Liver (tissue), 9 donors: ENCODE data around the gene C16orf78. TPM values are rescaled to one million over a fixed set of nuclear protein-coding genes. Genes with fewer than 3 reads are reported as not detected.

Experiments used
- DNase-seq: peaks from one replicate; pipeline ENCODE4 v3.0.0-alpha.2; 2017; ENCODE audit warnings: low spot score
- H3K27ac ChIP-seq, 2 donors: one replicate each; pipeline ENCODE4 v1.7.0; 2013; ENCODE audit warnings: inconsistent platforms in 2 of 2, low read length in 2 of 2, control low read depth in 1 of 2, low read depth in 1 of 2, mild to moderate bottlenecking in 1 of 2
- H3K27me3 ChIP-seq, 4 donors: one replicate each; pipeline versions ENCODE4 v1.6.1 to v1.7.0; 2013; ENCODE audit warnings: low read length in 3 of 4, inconsistent platforms in 1 of 4, mild to moderate bottlenecking in 1 of 4, moderate library complexity in 1 of 4; ENCODE audit not compliant: control insufficient read depth in 4 of 4, insufficient read depth in 4 of 4
- H3K36me3 ChIP-seq, 4 donors: one replicate each; pipeline versions ENCODE4 v1.6.1 to v1.7.0; 2013; ENCODE audit warnings: low read length in 3 of 4, mild to moderate bottlenecking in 3 of 4, low read depth in 1 of 4, moderate library complexity in 1 of 4; ENCODE audit not compliant: control insufficient read depth in 4 of 4, insufficient read depth in 3 of 4
- H3K4me1 ChIP-seq, 4 donors: one replicate each; pipeline versions ENCODE4 v1.6.1 to v1.7.0; 2013; ENCODE audit warnings: low read length in 3 of 4, mild to moderate bottlenecking in 3 of 4, moderate library complexity in 1 of 4; ENCODE audit not compliant: control insufficient read depth in 4 of 4, insufficient read depth in 4 of 4
- H3K4me3 ChIP-seq, 3 donors: one replicate each; pipeline versions ENCODE4 v1.6.1 to v1.7.0; 2013; ENCODE audit warnings: low read length in 3 of 3, control low read depth in 1 of 3, low read depth in 1 of 3, mild to moderate bottlenecking in 1 of 3
- H3K9ac ChIP-seq, 2 donors: one replicate each; pipeline ENCODE4 v1.7.0; 2013; ENCODE audit warnings: low read length in 2 of 2, mild to moderate bottlenecking in 2 of 2, moderate library complexity in 2 of 2, control low read depth in 1 of 2, low read depth in 1 of 2
- H3K9me3 ChIP-seq, 4 donors: one replicate each; pipeline versions ENCODE4 v1.6.1 to v1.7.0; 2013; ENCODE audit warnings: low read length in 3 of 4; ENCODE audit not compliant: control insufficient read depth in 4 of 4
- ATF3 ChIP-seq: IDR thresholded peaks from 2 replicates; pipeline ENCODE4 v1.6.1; 2016; ENCODE audit warnings: antibody characterized with exemption
- CTCF ChIP-seq: fragments of 150-350 bp; IDR thresholded peaks from 2 replicates; pipeline ENCODE4 v1.5.1; 2017; ENCODE audit warnings: improper control_type of control experiment, low read depth, low read length; ENCODE audit not compliant: missing input control
- GABPA ChIP-seq, 2 donors: IDR thresholded peaks in 1 of 2; conservative IDR thresholded peaks in 1 of 2; 2 replicates each; pipeline ENCODE4 v1.6.1; 2016; ENCODE audit warnings: antibody characterized with exemption in 2 of 2, mild to moderate bottlenecking in 1 of 2, moderate library complexity in 1 of 2
- JUND ChIP-seq, 2 donors: IDR thresholded peaks; 2 replicates each; pipeline ENCODE4 v1.6.1; 2016; ENCODE audit warnings: antibody characterized with exemption in 2 of 2
- NR2F2 ChIP-seq: IDR thresholded peaks from 2 replicates; pipeline ENCODE4 v1.6.1; 2016; ENCODE audit warnings: antibody characterized with exemption
- RAD21 ChIP-seq, 2 donors: IDR thresholded peaks; 2 replicates each; pipeline ENCODE4 v1.6.1; 2016; ENCODE audit warnings: antibody characterized with exemption in 2 of 2, mild to moderate bottlenecking in 2 of 2
- RXRA ChIP-seq, 2 donors: IDR thresholded peaks; 2 replicates each; pipeline ENCODE4 v1.6.1; 2017 to 2018; ENCODE audit warnings: antibody characterized with exemption in 2 of 2, mild to moderate bottlenecking in 1 of 2
- TAF1 ChIP-seq: conservative IDR thresholded peaks from 2 replicates; pipeline ENCODE4 v1.6.1; 2016; ENCODE audit warnings: antibody characterized with exemption, mild to moderate bottlenecking
- YY1 ChIP-seq: IDR thresholded peaks from 2 replicates; pipeline ENCODE4 v1.6.1; 2016; ENCODE audit warnings: antibody characterized with exemption, mild to moderate bottlenecking
- ZBTB33 ChIP-seq: IDR thresholded peaks from 2 replicates; pipeline ENCODE4 v1.6.1; 2016; ENCODE audit warnings: antibody characterized with exemption
- WGBS: extraction: QIAGEN DNeasy Blood & Tissue Kit; methylation state at CpG from one replicate; pipeline ENCODE4 v1.1.7; 2013; 5-methylcytosine and 5-hydroxymethylcytosine counted together
- polyA plus RNA-seq, 2 donors: library from polyadenylated mRNA; stranded (reverse) in 1 of 2; unstranded in 1 of 2; fragments of 200-250 nt in 1 of 2; fragments of >200 nt in 1 of 2; fragmentation: Nextera tagmentation in 1 of 2; extraction: Ambion mirVana in 1 of 2; gene quantifications; one replicate each; pipeline versions ENCODE4 v1.2.1 to v1.2.3, GENCODE V29; 2013 to 2015
- total RNA-seq, 2 donors: library from RNA; depleted of rRNA; stranded (reverse); fragments of >200 nt; gene quantifications; one replicate each; pipeline ENCODE4 v1.2.3, GENCODE V29; 2014
- donor health status: healthy.
- donor health status: healthy.
- donor health status: healthy.
- donor health status: healthy.
- donor health status: healthy.

The C16orf78 gene
- total and polyA plus RNA-seq, 4 donors: not detected

GRCh38 chr16:49369651-49370611 lies 3.7 kb upstream of the C16orf78 start:
- Histone ChIP-seq H3K9me3 (no peaks in the 10 kb centered on the region), H3K4me3 (no peak overlapping the region), H3K4me1 (no peaks in the 10 kb centered on the region), H3K9ac (no peak overlapping the region), H3K27me3 (no peaks in the 10 kb centered on the region), H3K36me3 (no peaks in the 10 kb centered on the region), H3K27ac (no peak overlapping the region)
- TF ChIP-seq JUND (IDR thresholded peaks at IDR 0.05): no peak
- TF ChIP-seq TAF1: no peak
- no peak for TF ChIP-seq RXRA (IDR thresholded peaks at IDR 0.05)
- TF ChIP-seq ATF3: no peak
- no peak for TF ChIP-seq GABPA (IDR thresholded peaks at IDR 0.05 in 1 of 2, conservative IDR thresholded peaks at IDR 0.05 in 1 of 2)
- no peak for TF ChIP-seq NR2F2
- no peak for TF ChIP-seq CTCF
- WGBS: 69% methylated on average over 3 of the region's 3 CpGs
- no peak for DNase-seq

- no peaks in the 10 kb centered on the region for H3K27me3 ChIP-seq
Measured at GRCh38 chr16:49376206-49376605, 2.6 kb downstream of the C16orf78 start.

More at GRCh38 chr16:49376206-49376605, 2.6 kb downstream of the C16orf78 start:
- H3K27ac ChIP-seq: no peak overlapping the region
- no peaks in the 10 kb centered on the region for H3K9me3 ChIP-seq
- TF ChIP-seq RAD21 (IDR thresholded peaks at IDR 0.05) (no peak), ZBTB33 (no peak), GABPA (IDR thresholded peaks at IDR 0.05 in 1 of 2, conservative IDR thresholded peaks at IDR 0.05 in 1 of 2) (no peak), YY1 (no peak), RXRA (IDR thresholded peaks at IDR 0.05) (no peak)
- H3K4me1 ChIP-seq: no peaks in the 10 kb centered on the region
- no peak overlapping the region for H3K9ac ChIP-seq
- no peak overlapping the region for H3K4me3 ChIP-seq
- no peaks in the 10 kb centered on the region for H3K36me3 ChIP-seq
- DNase-seq: no peak
- WGBS: 88% methylated on average over 4 of the region's 4 CpGs
